T1000 (cell line): ENCODE data around the gene PI4K2B.
"Not testable (repeated sequence)": the region's sequence is repeated elsewhere in the genome, so short reads cannot be mapped to it uniquely, and the experiment has no call there.

Source experiments
- DNase-seq: peaks from one replicate; lab custom pipeline; 2025; ENCODE audit warnings: mixed read lengths; lab: John Stamatoyannopoulos, UW

PI4K2B gene

GRCh38 chr4:25233737-25234389 lies at the start of gene PI4K2B:
Gene PI4K2B (plus strand): TSS chr4:25234033. CDS start chr4:25234164, 131 bp downstream.
- peak; percentile 94 for DNase-seq

DNA sequence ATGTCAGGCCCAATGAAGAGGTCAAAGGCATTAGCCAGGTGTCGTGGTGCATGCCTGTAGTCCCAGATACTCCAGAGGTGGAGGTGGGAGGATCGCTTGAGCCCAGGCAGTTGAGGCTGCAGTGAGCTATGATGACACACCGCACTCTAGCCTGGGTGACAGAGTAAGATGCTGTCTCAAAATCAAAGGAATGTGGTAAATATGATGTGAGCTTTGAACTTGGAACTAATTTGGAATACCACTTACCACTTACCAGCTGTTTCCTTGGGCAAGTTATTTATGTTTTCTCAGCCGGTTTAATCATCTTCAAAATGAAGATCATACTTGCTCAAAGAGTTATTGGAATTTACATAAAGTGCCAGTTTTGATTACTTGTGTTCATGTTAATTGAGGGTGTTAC lies 49.8 kb upstream of the PI4K2B start:
- no peak for DNase-seq

DNA sequence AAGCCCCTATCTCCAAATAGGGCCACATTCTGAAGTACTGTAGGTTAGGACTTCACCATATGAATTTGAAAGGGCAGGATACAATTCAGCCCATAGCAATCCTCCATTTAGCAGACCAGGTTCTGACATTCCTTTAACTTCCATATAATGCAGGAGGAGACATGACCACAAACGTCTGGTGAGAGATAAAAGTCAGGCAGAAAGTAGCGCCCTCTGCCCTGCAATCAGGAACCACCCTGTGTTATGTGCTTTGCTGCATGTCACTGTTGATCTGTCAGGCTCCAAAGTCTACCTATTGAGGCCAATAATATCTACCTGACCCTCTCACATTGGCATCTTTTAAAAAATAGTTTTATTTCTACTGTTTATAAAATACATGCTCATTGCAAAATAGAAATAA lies 43.4 kb upstream of the PI4K2B start:
- no peak for DNase-seq

GRCh38 chr4:25198713-25199112 lies 35.1 kb upstream of the PI4K2B start:
- DNase-seq, result no peak

DNA sequence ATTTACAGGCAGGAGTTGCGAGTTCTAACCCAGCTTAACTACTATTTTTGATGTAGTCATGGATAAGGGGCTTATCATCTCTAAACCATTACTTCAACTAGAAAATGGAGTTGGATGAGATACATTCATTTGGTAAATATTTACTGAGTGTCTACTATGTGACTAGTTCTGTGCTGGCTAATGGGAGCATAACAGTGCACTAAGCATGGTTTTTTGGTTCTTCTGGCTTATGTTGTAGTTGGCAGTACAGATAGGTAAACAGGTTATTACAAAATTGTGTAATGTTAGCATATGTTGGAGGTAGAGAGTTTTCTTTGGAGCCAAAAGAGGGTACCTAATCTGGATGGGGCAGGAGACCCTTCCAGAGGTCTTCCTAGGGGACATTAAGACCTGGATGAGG lies 25.8 kb upstream of the PI4K2B start:
- no peak for DNase-seq

GRCh38 chr4:25209702-25210101 lies 24.1 kb upstream of the PI4K2B start:
- no peak for DNase-seq

DNA sequence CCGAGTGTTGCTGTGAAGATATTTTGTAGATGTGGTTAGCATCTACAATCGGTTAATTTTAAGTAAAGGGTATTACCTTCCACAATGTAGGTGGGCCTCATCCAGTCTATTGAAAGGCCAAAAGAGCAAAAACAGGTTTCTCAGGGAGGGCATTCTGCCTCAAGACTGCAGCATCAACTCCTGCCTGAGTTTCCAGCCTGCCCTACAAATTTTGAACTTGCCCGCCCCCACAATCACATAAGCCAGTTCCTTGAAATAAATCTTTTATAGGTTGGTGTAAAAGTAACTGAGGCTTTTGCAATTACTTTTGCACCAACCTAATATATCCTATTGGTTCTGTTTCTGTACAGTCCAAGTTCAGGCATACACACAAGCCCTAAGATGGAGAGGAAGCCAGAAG lies 22.1 kb upstream of the PI4K2B start:
- DNase-seq, result no peak

GRCh38 chr4:25212822-25213221 lies 21.0 kb upstream of the PI4K2B start:
- DNase-seq, result no peak

- no peak for DNase-seq
Observed at GRCh38 chr4:25213347-25213979, 20.4 kb upstream of the PI4K2B start.

- DNase-seq, result not testable (repeated sequence)
Observed at GRCh38 chr4:25214750-25215149, 19.1 kb upstream of the PI4K2B start.

GRCh38 chr4:25215511-25215910 lies 18.3 kb upstream of the PI4K2B start:
- DNase-seq, result no peak

DNA sequence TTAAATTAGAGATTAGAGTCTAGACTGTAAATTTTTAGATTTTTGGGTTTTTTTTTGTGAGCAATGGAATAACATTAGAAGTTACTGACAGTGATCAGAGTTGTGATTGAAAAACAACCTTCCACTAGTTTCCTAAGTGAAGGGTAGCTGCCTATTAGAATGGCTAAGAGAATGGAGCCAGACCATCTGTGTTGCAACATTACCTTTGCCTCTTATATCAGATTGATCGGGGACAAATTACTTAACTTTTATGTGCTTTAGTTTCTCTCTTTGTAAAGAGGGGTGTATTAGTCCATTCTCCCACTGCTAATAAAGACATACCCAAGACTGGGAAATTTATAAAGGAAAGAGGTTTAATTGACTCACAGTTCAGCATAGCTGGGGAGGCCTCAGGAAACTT lies 12.5 kb upstream of the PI4K2B start:
- DNase-seq, result no peak

DNA sequence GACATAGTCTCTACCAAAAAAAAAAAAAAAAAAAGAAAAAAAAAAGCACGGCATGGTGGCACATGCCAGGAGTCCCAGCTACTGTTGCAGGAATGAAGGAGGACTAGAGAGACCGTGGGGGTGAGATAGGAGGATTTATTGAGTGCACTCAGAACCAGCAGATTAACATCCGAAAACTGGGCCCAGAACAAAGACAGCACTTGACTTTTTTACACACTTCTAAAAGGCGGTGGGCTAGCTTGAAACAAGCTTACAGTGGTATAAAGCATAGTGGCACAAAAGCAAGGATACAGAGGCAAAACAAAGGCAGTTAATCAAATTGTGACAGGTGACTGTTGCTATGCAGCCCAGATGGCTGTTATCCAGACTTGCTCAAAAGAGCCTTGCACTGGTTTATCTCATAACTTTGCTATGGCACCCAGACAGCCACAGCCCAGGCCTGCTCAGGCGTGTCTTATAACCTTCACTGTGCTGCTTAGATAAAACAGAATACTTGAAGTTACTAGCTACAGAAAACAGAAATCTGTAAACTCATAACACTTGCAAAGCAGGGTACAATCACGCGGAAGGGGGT lies 9.9 kb upstream of the PI4K2B start:
- peak; percentile 27 for DNase-seq

GRCh38 chr4:25229804-25230203 lies 4.0 kb upstream of the PI4K2B start:
- DNase-seq, result no peak

GRCh38 chr4:25233194-25233593 lies 639 bp upstream of the PI4K2B start:
- no peak for DNase-seq

DNA sequence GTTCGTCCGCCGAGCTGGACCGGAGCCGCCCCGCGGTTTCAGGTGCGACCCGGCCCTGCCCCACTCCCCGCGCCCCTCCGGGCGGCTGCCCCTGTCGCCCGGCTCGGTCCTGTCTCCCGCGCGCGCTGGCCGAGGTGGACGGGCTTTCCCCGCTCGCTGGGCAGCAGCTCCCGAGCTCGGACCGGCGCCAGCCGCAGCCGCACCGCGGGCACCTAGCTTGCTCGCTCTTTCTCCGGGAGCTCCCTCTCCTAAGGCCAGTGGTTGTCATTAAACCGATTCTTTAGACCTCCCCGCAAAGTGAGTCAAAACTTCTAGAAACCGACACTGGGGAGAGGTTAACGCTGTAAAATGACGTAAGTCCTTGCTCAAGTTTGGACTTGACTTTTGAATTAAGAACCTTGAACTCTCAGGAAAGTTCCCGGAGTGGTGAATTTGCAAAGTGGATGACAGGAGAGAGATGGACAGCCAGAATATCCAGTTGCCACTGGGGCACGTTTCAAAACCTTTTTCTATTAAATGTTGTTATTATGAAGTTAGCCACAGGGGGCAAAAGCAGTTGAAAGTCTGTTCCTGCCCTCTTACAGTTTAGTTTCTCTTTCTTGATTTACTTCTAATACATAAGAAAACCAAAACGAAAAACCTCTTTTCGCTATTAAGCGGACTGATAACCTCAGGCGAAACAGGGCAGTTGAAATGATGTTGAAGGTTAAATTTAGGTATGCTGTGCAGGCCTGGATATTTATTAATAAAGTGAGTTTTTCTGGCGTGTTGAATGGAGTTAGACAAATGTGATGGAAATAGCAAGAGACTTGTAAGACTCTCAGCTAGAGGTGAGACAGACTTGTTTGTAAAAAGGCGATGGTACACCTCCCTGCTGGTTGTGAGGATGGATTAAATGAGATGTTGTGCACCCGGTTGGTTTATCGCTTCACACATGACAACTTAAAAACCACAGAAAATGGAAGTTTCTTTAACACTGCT lies 847 bp downstream of the PI4K2B start:
- DNase-seq, result peak; percentile 85

GRCh38 chr4:25235401-25235800 lies 1.6 kb downstream of the PI4K2B start:
- no peak for DNase-seq

- not testable (repeated sequence) for DNase-seq
Observed at GRCh38 chr4:25236030-25236429, 2.2 kb downstream of the PI4K2B start.

DNA sequence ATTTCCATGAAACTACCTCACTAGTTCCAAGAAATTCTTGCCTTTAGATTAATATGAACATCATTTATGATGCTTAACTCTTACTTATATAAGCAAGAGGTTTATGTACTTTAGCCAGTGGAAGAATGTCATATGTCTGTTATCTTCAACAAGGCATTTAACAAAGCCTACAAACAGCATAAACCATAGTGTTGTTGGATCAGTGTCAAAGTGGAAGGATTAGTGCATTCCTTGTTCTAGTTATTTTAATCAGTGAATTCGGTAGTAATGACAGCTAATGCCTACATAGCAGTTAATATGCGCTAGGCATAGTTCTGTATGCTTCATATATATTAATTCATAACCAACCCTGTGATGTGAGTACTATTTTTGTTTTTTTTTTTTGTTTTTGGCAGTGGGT lies 3.1 kb downstream of the PI4K2B start:
- no peak for DNase-seq

DNA sequence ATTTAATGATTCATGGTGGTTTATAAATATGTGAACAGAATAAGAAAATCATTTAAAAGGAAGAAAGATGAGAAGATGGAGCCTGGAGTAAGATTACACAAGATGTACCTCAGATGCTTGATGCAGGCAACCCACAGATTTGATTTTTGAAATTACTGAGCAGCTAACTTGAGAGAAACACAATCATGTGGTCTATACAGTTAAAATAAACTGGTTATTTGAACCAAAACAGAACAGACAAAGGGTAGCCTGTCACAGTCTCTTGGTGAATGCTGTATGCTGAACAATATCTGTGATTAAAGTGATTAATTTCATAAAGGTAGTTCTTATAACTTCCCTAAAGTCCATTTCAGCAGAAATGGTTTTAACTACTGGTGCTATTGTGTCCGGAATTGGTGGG lies 4.2 kb downstream of the PI4K2B start:
- no peak for DNase-seq

- DNase-seq, result not testable (repeated sequence)
Observed at GRCh38 chr4:25239528-25239927, 5.7 kb downstream of the PI4K2B start.

- not testable (repeated sequence) for DNase-seq
Observed at GRCh38 chr4:25240754-25241210, 6.9 kb downstream of the PI4K2B start.
